BJ (cell line): ENCODE data around the gene GPATCH3. TPM values are rescaled to one million over a fixed set of nuclear protein-coding genes. Genes with fewer than 3 reads are reported as not detected.
"Not testable (repeated sequence)": the region's sequence is repeated elsewhere in the genome, so short reads cannot be mapped to it uniquely, and the experiment has no call there.

ENCODE experiments used
- CTCF ChIA-PET: fragments of 350-600 bp; formaldehyde crosslinking; extraction: SDS; loops from one replicate; lab custom pipeline; 2021; ENCODE audit warnings: antibody characterized with exemption, inconsistent platforms; lab: Yijun Ruan, JAX
- POLR2A ChIA-PET: fragments of 300-600 bp; sonication (Branson Sonifier 250); formaldehyde crosslinking; extraction: SDS; loops from one replicate; lab custom pipeline; 2021; ENCODE audit warnings: antibody characterized with exemption; lab: Charles Lee
- DNase-seq: peaks from one replicate; pipeline ENCODE4 v3.0.0-alpha.2; 2011; ENCODE audit warnings: low read depth
- H3K27me3 ChIP-seq: 2 replicates; pipeline ENCODE4 v1.6.0; 2011; ENCODE audit warnings: low read length; ENCODE audit not compliant: control insufficient read depth, insufficient read depth
- H3K36me3 ChIP-seq: 2 replicates; pipeline ENCODE4 v1.5.1; 2011; ENCODE audit warnings: low read length; ENCODE audit not compliant: control insufficient read depth, insufficient read depth
- H3K4me3 ChIP-seq: 2 replicates; pipeline ENCODE4 v1.5.1; 2011; ENCODE audit warnings: low read depth, mild to moderate bottlenecking, control low read depth, low read length
- CTCF ChIP-seq: IDR thresholded peaks from 2 replicates; pipeline ENCODE4 v1.5.1; 2011; ENCODE audit warnings: low read depth, mild to moderate bottlenecking, control low read depth, inconsistent platforms, low read length, moderate library complexity; ENCODE audit not compliant: insufficient read depth
- polyA plus RNA-seq: library from polyadenylated mRNA; depleted of rRNA; stranded (reverse); fragments of >200 nt; gene quantifications from 2 replicates; pipeline ENCODE4 v1.2.3, GENCODE V29; 2011; rRNA removed

Gene GPATCH3
- polyA plus RNA-seq, 1 experiment: 12.2 TPM

GRCh38 chr1:26851106-26851684, 49.1 kb downstream of the GPATCH3 start:
- DNase-seq: no peak
- peaks cover 34% of the 10 kb centered on the region for H3K36me3 ChIP-seq
- no peak overlapping the region for H3K4me3 ChIP-seq
- ChIA-PET CTCF (interaction anchor here (0.8 to 1.5 kb wide), 4 partner anchors 10 to 30 kb away, joined by 3 to 10 read pairs (median 4); no protein-coding TSS in a partner anchor), POLR2A (no interaction called here)
- H3K27me3 ChIP-seq: no peaks in the 10 kb centered on the region
- 0 out of 2 replicates have a peak, but pooled peaks have one; percentile 5 for TF ChIP-seq CTCF

GRCh38 chr1:26848941-26849774, 51.1 kb downstream of the GPATCH3 start:
- no peak for DNase-seq
- Histone ChIP-seq H3K4me3 (no peak overlapping the region), H3K27me3 (no peaks in the 10 kb centered on the region), H3K36me3 (peaks cover 28% of the 10 kb centered on the region)
- no peak for TF ChIP-seq CTCF
- POLR2A ChIA-PET: no interaction called here
- CTCF ChIA-PET: interaction anchor here (1.0 to 2.7 kb wide), 10 partner anchors 10 to 250 kb away, joined by 3 to 13 read pairs (median 4); partner anchors contain the start of gene GPN2

GRCh38 chr1:26848499-26848898, 51.8 kb downstream of the GPATCH3 start:
- peaks cover 24% of the 10 kb centered on the region for H3K36me3 ChIP-seq
- ChIA-PET CTCF (interaction anchor here (1.0 to 2.7 kb wide), 8 partner anchors 10 to 249 kb away, joined by 3 to 13 read pairs (median 4); no protein-coding TSS in a partner anchor), POLR2A (no interaction called here)
- DNase-seq: no peak
- TF ChIP-seq CTCF: no peak
- no peaks in the 10 kb centered on the region for H3K27me3 ChIP-seq
- no peak overlapping the region for H3K4me3 ChIP-seq

- H3K4me3 ChIP-seq, H3K27me3 ChIP-seq, DNase-seq, POLR2A ChIA-PET: not testable (repeated sequence)
- CTCF ChIA-PET: interaction anchor here (0.6 to 2.7 kb wide), 6 partner anchors 11 to 359 kb away, joined by 3 to 13 read pairs (median 3); no protein-coding TSS in a partner anchor
- peaks cover 24% of the 10 kb centered on the region for H3K36me3 ChIP-seq
Observed at GRCh38 chr1:26847826-26848225, 52.4 kb downstream of the GPATCH3 start.

- TF ChIP-seq CTCF: no peak
- CTCF ChIA-PET: interaction anchor here (0.9 kb wide), 1 partner anchor 19 kb away, joined by 4 read pairs; the partner anchor contains the start of gene ZDHHC18
- no peak for DNase-seq
- no peak overlapping the region for H3K4me3 ChIP-seq
- no peaks in the 10 kb centered on the region for H3K27me3 ChIP-seq
- POLR2A ChIA-PET: no interaction called here
- H3K36me3 ChIP-seq: peaks cover 11% of the 10 kb centered on the region
Observed at GRCh38 chr1:26844424-26845196, 55.7 kb downstream of the GPATCH3 start.

Other genes with a start within 250 kb of the GPATCH3 start
- gene ARID1A, start 204.5 kb downstream of the GPATCH3 start, polyA plus RNA-seq: 9.3 and 16.0 TPM in 2 replicates
- 25.7 and 28.0 TPM in 2 replicates for gene PIGV, start 112.5 kb downstream of the GPATCH3 start, polyA plus RNA-seq
- gene ZDHHC18, start 73.8 kb downstream of the GPATCH3 start, polyA plus RNA-seq: 26.6 and 42.1 TPM in 2 replicates
- 0.20 TPM in 1 of 2 replicates, not detected in the other for gene SFN, start 37.3 kb downstream of the GPATCH3 start, polyA plus RNA-seq
- 35.3 and 44.9 TPM in 2 replicates for gene GPN2, start 10.2 kb downstream of the GPATCH3 start, polyA plus RNA-seq
- gene NR0B2, start 13.5 kb upstream of the GPATCH3 start, polyA plus RNA-seq: not detected in 2 replicates
- 40.7 and 43.7 TPM in 2 replicates for gene NUDC, start 21.3 kb upstream of the GPATCH3 start, polyA plus RNA-seq
- 0.04 TPM in 1 of 2 replicates, not detected in the other for gene KDF1, start 60.0 kb upstream of the GPATCH3 start, polyA plus RNA-seq
- 68.9 and 75.4 TPM in 2 replicates for gene TRNP1, start 93.2 kb upstream of the GPATCH3 start, polyA plus RNA-seq
- gene TENT5B, start 112.4 kb upstream of the GPATCH3 start, polyA plus RNA-seq: 1.7 and 3.9 TPM in 2 replicates